GM18508 (cell line): ENCODE data around the gene HSPA2.
A peak's percentile ranks its signal among the peaks of the same experiment; 100 is the strongest.

Experiments
- ATAC-seq: cut with Tn5 transposase; IDR thresholded peaks from one replicate; pipeline ENCODE4 v1.9.1; 2021; ENCODE audit warnings: moderate number of reproducible peaks; ENCODE audit not compliant: insufficient read depth, unreplicated experiment

Gene HSPA2

DNA sequence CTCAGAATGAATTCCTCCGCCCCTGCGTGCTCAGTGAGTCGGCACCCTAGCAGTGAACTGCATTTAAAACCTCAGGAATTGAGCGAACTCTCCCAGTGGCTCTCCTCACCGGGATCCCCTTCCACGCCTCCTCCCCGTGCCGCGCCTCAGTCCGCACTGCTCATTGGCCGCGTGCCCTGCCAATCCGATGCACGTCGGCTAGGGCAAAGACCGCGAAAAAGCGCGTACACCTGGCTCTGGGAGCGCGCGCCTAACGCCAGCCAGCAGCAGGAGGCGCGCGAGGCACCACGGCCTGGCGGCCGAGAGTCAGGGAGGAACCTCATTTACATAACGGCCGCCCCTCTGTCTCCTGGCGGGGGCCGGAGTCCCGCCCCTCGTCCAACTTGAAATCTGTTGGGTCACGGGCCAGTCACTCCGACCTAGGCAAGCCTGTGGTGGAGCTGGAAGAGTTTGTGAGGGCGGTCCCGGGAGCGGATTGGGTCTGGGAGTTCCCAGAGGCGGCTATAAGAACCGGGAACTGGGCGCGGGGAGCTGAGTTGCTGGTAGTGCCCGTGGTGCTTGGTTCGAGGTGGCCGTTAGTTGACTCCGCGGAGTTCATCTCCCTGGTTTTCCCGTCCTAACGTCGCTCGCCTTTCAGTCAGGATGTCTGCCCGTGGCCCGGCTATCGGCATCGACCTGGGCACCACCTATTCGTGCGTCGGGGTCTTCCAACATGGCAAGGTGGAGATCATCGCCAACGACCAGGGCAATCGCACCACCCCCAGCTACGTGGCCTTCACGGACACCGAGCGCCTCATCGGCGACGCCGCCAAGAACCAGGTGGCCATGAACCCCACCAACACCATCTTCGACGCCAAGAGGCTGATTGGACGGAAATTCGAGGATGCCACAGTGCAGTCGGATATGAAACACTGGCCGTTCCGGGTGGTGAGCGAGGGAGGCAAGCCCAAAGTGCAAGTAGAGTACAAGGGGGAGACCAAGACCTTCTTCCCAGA, at the start of gene HSPA2:
HSPA2 (plus strand) TSS at position 534 of the 995 bp plus-strand sequence; CDS start at position 643, 109 bp downstream.
- ATAC-seq: peak; percentile 80

DNA sequence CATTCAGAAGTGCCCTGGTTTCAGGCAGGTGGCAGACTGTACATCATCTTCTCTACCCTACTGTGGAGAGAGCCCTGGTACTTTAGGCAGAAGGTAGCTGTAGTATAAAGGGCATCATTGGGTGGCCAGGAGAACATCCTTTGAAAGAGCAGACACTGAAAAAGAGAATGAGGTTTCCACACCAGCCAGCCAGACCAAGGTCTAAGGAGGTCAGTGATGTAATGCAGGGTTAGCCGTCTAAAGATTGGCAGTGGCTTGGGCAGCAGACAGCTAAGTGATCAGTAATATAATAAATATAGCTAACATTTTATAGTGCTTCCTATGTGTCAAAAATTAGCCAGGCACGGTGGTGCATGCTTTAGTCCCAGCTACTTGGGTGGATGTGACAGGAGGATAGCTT, 48.9 kb upstream of the HSPA2 start:
- no peak for ATAC-seq

DNA sequence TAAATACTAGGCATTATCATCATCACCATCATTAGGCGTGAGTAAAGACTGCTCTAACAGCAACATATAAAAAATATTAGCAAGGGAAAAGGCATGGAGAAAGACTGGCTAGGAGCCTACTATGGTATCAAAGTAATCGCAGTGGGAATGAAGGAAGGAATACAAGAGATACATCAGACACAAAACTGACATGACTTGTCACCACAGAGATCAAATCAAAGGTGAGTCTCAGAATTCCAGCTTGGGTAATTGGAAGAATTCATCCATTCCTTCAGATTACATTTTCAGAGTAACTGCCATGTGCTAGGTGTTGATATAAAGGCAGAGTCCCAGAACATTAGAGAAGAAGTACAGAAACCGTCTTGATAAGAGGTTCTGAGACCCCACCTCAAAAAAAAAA, 47.1 kb upstream of the HSPA2 start:
- no peak for ATAC-seq

GRCh38 chr14:64495252-64495651, 45.3 kb upstream of the HSPA2 start:
- no peak for ATAC-seq

DNA sequence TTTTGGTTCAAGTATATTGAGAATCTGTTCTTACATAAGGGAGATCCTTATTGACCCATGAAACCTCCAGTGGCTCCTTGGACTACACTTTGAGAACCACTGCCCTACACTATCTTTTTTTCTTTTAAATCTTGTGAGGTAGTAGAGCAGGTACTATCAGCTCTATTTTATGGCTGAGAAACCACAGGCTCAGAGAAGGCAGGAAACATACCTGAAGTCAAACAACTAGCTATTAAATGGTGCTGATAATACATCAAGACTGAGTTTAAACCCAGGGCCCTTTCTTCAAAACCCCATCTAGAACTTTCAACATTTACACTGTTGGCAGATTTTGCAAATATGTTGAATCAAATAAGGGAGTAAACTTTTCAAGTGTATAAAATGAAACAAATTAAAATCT, 43.8 kb upstream of the HSPA2 start:
- ATAC-seq: no peak

GRCh38 chr14:64500088-64500487, 40.5 kb upstream of the HSPA2 start:
- no peak for ATAC-seq

- no peak for ATAC-seq
Observed at GRCh38 chr14:64501411-64502171, 39.0 kb upstream of the HSPA2 start.

- no peak for ATAC-seq
Observed at GRCh38 chr14:64502456-64502855, 38.1 kb upstream of the HSPA2 start.

DNA sequence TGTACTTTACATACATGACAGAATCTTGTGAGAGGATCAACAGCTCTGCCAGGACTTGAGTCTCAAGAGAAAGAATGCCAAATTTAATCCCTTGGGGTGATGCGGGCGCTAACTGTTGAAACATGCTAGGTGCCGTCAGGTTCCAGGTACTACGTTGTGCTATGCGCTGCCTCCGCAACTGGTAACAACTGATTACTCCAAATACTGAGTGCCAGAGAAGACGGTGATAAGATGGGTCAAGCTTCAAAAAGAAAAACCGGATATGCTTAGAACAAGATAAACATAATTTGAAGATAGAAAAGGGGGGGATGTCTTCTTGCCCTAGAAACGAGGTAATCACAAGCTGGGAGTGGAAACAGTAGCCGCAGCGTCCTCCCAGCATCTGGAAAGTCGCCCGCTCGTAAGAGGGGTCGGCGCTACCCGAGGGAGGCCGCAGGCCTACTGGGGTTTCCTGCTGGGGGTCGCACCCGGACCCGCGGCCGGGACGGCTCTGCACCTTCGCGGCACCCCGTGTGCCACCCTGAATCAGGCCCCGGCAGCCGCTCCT, 37.6 kb upstream of the HSPA2 start:
- ATAC-seq: no peak

DNA sequence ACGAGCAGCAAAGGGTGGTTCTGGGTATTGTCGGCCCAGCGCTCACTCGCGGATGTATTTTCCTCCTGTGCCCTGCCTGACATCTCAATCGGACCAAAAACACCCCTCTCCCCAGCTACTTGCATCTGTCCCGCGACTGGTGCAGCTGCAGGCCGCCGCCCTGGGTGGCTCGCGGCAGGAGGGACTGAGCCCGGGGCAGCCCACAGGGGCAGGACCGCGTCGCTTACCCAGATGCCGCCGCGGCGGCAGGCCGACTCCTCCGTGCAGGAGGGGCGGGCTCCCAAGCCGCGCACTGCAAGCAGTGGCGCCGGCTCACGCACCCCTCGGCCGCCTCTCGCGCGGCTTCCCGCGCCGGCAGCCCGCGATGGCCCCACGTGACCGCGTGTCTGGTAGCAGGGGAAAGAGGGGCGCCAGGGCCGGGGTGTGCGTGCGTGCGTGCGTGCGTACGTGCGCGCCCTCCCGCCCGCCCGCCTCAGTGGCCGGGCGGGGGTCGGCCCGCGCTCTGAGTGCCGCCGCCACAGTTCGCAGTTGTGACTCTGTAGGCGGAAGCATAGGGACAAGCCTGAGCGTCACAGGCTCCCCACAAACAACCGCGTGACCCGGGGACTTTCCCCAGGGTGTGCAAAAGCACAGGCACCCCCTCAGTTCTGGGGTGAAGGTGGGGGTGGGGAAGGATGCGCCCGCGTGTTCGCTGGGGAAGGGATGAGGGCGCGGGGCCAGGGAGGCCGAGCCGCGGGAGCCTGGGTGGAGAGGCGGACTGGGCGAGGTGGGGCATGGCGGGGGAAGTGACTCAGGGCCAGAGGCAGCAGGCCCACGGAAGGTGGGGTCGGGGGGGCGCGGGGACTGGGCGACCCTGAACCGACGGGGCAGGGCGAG, 36.9 kb upstream of the HSPA2 start, which contains the start of gene ZBTB25:
ZBTB25 (minus strand) TSS at position 405 of the 876 bp plus-strand sequence. CDS start 13,305 bp downstream, outside the sequence.
- ATAC-seq: peak; percentile 48

DNA sequence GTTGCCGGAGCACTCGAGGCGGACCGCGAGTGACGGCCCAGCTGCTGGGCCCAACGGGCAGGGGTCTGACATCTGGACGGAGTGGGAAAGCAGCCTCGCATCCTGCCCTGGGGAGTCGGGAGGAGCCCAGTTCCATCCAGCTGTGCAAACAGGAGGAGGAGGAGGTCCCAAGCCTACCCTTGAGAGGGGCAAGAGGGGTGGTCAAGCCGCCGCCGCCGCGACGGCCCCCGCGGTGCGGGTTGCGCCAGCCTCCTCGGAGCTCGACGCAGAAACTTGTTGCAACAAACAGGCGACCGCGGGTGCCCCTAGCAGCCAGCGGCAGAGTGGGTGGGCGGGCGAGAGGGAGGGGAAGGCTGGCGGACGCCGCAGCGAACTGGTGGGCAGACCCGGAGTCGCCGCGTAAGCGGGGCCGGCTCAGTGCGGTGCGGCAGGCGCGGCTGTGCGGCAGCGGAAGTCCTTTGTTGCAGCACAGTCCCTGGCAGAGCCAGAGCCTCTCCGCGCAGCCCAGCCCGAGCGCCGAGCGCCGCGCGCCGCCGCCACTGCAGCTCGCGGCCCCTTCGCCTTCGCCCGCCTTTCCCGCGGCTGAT, 36.1 kb upstream of the HSPA2 start, which contains the start of gene ZBTB1:
ZBTB1 (plus strand) TSS at position 461 of the 587 bp plus-strand sequence. CDS start 16,735 bp downstream, outside the sequence.
- no peak for ATAC-seq

DNA sequence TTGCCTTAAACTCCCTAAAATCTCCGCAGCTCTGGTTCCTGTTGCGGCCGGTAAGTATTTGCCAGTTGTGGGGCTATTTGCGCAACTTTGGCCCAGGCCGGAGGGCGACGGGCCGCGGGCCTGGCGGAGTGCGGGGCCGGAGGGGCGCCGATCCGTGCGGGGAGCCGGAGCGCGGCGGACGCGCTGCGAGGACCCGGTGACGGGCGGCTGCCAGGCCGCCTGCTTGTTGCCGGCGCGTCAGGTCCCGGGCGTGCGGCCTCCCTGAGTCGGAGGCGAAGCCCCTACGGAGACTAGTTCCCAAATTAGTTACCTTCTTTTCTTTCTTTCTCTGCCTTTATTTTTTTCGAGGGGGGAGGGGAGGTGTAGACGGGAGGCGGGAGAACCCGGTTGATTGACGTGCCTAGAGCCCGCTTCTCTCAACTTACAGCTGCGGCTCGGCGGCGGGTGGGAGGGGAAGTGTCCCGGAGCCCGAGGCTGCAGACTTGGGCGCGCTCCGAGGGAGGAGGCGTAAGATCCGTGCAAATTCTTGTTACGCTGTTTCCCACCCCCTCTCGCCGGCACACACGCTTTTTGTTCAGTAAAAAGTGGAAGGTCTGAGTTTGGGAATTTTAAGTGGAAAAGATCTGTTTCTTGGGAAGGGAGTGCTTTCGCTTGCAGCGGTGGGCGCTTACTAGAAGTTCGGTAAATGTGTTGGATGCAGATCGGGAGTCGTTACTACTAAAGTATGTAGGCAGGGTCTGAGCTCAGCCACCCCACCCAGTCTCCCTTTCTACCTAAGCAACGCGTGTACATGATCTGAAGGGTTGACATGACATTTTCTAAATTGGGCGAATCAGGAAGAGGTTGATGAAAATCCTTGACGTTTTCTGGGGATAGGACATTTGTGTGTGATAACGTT, 35.4 kb upstream of the HSPA2 start:
- no peak for ATAC-seq

GRCh38 chr14:64506721-64507120, 33.8 kb upstream of the HSPA2 start:
- no peak for ATAC-seq

- ATAC-seq: no peak
Observed at GRCh38 chr14:64507376-64508156, 33.0 kb upstream of the HSPA2 start.

GRCh38 chr14:64508215-64508776, 32.2 kb upstream of the HSPA2 start:
- no peak for ATAC-seq

- ATAC-seq: no peak
Observed at GRCh38 chr14:64509036-64509435, 31.5 kb upstream of the HSPA2 start.
